DMS79 treated with DMSO at 0.1 percent for 48 hours (cell line): ENCODE results near the gene BLCAP.

ENCODE experiments used
- DNase-seq: peaks from one replicate; lab custom pipeline; 2025; lab: John Stamatoyannopoulos, UW

Gene BLCAP

DNA sequence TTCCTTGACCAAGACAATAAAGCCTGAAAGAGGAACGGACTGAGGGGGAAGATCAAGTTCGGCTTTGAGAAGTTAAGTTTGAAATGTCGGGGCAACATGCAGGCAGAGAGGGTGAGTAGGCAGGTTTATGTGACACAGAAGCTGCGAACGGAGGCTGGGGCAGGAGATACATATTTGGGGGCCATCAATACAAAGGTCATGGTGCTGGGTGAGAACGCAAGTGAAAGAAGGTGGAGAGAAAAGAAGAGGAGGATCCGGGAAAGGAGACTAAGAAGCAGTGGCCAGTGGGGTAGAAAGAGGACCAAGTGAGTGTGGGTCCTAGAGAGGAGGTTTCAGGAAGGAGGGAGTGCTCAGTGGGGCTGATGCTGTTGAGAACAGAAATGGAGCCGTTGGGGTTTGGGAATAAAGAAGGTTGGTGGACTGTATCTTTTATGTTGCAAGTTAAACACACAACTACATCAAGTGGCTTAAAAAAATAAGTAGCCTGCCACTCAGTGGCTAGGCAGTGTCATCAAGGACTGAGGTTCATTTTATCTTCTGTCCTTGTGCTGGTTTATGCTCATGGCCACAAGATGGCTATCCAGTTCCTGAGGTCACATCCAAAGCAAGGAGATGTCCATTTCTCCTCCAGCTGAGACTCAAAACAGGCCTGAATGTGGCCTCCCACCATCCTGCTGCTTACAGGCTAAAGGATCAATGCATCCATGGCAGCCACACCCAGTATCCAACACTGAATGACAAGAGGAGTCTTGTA is 1.7 kb upstream of the BLCAP start:
- no peak for DNase-seq

DNA sequence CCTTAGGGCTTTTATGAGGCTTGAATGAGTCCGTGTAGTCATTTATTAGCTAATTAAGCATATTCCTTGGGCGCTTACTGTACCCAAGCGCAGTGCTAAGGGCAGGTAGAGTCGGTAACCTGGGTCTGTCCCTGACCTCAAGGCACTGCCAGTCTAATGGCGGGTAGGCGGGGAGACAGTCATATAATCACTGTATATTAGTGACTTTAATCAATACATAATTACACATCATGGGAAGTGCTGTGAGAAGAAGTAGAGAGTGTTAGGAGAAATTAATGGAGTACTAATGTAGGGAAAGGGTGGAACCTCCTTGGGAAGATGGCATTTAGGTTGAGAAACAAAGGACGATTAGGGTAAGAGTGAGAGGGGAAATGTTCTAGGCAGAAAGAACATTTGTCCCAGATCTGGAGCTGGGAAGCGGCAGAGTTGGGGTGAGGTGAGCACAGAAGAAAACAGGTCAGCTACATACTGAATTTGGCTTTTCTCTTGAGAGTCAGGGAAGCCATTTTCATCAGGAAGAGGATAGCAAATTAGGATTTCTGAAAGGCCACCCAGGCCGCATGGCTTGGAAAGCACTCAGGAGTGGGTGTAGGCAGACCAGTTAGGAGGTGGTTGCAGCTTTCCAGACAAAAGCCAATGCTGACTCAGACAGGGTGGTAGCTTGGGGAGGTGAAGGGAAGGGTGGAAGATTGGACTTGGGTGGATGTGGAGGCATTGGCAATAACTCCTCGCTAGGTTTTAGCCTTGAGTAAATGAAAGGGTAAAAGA is 954 bp upstream of the BLCAP start:
- no peak for DNase-seq

DNA sequence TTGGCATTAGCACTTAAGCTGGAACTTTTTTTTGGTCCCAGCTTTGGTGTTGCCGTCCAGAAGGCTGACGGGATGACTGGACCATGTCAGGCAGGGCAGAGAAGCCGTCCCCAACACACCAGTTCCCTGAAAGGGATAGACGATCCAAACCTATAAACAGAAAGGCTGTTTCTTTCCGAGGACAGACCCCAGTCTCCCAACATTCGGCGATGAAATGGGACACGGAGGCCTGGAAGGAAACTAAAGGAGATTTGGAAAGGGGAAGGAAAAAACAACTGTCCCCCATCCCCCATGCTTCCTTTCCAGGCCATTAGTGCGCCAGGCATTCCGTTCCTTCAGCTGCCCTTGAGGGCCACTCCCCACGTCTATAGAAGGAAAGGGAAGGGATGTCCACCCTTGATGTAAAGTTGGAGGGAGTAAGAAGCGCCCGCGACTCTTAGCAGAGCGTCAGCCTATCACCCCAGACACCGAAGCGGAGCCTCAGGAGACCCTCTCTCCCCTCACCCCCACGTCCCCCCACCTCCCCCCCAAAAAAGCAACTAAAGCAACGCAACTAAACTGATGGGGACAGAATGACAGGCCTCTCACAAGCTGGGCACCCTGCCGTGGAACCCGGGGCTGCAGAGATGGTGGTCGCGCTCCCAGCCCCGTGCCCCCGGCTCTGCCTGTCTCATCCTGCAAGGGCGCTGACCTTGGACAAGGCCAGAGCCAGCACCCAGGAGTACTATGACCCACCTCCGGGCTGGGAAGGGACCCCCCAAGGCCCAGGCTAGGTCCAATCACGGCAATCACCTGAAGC is 638 bp downstream of the BLCAP start:
- no peak for DNase-seq

DNA sequence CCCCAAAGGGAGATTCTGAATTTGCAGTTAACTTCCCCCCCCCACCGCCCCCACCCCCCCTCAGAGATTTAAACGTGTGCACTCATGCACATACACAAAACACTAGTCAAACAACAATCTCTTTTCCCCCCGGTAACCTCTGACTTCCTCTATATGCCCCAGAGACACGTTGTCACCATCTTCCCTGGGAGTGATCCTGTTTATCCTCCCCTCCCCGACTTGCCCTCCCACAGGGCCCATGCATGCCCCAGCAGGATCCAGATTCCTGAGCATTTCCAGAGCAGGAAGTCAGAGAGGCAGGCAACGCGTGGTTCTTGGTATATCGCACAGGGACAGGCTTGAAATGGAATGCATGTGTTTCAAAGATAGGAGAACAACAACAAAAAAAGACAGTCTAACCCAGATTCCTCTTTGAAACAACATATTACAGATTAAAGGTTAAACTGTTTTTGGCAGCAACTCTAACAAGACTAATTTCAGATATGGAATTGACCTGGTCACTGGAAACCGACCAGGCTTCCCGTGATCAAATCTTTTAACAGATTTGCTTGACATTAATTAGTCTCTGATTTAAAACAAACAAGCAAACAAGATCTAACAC is 1.3 kb downstream of the BLCAP start:
- DNase-seq = no peak

DNA sequence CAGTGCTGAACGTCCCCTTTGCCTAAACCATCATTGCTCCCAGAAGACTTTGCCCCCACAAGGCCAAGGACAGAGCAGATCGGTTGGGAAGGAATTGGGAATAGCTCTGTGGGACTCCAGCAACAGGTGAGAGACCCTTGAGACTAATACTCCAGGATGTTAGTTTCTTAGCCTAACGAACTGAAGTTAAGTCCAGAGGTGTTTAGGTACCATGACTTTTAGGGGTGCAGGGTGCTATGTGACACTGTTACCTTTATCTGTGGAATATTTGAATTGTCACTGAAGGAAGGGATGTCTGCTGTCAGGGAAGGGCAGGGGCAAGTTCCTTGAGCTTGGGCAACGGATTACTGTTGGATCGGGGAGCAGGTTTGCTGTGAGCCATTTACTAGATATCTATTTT is 1.9 kb downstream of the BLCAP start:
- DNase-seq = no peak

DNA sequence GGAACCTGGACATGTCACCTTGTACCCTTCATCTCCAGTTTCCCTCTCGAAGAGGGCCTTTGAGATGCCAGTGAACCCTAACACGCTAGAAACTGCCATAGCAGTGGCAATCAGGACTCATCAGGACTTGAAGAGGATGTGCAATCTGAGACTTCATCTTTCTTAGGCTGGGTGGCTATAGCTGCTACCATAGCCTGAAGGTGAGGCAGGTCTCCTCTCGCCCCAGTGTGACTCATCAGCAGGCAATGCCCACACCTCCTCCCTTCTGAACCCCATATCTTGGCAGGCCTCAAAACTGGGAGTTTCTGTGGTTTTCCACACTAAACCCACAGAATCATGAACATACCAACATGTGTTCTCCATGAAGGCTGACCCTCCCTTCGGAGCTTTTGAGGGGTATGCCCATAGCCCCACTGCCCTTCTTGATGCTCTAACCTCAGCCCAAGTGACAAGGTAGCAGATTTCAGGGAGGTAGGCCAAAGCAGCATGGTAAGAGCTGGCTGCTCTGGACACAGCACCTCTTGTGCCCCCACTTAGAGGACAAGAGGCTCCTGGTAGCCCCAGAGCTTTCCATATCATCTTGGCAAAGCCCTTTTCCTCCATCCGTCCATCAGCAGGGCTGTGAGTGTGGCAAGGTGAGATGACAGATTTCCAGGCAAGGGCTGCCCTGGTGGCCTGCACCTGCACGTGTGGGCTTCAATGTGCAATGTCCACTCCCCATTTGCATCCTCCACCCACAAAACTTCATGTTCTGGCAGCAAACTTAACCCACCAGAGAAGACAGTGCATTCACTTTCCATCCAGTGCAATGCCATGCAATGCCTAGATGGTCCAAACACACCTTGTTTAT is 2.6 kb downstream of the BLCAP start:
- DNase-seq = peak; percentile 38

DNA sequence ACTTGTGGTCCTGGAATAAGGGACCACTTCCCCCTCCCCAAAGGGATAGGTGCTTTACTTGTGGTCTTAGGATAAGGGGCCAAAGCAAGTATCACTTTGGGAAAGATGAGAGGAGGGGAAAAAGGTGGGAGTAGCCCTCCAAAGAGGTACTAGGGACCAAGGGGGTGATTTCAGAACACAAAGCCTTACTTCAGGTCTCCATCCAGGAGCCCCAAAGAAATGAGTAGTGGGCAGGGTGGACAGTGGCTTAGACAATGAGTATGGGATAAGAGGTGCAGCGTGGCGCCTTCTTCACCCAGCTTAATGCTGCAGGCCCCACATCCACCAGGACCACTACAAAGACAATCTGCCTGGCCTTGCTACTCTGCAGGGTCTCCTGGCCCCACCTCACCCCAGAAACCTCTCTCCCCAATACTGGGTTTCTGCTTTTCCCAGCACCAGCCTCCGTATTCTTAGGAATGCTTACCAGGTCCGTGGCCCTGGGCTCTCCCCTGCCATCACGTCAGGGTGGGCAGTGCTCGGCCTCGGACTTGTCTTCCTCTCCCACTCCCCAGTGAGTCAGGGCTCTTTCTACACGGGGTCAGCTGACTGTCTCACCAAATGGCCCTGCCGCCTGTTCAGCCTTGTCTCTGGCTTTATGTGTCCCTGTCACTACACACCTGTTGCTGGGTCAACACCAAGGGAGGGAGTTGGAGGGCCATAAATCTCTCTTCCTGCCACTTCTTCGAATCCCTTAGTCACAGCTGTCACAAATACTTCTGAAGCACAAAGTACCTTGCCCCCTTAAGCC is 3.6 kb downstream of the BLCAP start:
- DNase-seq = peak; percentile 29

DNA sequence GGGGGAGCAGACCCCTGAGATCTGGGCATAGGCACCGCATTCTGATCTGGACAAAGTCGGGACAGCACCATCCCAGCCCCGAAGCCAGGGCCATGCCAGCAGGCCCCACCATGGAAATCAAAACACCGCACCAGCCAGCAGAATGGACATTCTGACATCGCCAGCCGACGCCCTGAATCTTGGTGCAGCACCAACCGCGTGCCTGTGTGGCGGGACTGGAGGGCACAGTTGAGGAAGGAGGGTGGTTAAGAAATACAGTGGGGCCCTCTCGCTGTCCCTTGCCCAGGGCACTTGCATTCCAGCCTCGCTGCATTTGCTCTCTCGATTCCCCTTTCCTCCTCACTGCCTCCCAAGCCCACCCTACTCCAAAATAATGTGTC is 4.7 kb downstream of the BLCAP start:
- DNase-seq = no peak

DNA sequence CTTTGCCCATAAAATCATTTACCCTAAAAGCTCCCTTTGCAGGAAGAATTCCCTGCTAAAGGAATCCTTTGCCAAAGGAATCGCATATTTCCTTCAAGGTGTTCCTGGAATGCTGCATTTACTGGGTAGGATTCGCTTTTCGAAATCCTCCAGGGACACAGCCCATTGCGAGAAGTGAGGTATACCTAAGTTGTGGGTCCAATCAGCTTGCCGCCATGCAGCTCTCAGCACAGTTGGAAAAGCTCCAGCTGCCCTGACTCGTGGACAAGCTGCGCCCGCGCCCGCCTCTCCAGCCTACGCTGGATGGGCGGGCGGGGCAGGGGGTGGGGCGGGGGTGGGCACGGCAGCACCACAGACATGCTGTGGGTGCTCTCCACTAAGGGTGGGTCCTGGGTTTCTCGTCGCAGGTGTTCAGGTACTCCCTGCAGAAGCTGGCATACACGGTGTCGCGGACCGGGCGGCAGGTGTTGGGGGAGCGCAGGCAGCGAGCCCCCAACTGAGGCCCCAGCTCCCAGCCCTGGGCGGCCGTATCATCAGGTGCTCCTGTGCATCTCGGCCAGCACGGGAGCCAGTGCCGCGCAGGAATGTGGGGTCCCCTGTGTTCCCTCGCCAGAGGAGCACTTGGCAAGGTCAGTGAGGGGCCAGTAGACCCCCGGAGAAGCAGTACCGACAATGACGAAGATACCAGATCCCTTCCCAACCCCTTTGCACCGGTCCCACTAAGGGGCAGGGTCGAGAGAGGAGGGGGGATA is 5.2 kb downstream of the BLCAP start:
- DNase-seq = no peak

DNA sequence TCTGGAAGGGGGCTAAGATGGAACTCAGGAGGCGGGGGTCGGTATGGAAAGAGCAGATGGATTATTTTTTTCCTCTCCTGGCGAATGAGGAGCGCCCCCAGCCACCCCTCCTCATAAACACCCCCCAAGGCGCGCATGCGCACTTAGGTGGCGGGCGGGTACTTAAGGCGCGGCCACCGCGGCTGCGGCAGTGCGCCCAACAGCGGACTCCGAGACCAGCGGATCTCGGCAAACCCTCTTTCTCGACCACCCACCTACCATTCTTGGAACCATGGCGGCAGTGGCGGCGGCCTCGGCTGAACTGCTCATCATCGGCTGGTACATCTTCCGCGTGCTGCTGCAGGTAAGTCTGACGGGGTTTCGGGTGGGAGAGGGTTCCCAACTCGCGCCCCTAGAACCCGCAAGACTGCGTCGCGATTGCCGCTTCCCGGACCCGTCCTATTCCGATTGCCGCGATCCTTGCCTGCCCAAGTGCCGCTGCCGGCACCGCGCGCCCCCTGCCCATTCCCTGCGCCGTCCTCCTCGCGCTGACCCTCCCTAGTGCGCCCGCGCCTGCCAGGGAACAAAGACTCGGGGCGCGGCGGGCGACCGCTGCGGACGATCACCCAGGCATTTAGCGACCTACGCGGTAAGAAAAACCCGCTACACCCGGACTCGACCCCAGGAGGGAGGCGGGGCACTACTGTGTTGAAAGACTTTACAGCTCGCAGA is 6.5 kb downstream of the BLCAP start, which contains the start of gene NNAT:
Gene NNAT (plus strand): TSS at position 190 of the 711 bp plus-strand sequence. CDS start 82 bp downstream, at position 272.
- DNase-seq = no peak

DNA sequence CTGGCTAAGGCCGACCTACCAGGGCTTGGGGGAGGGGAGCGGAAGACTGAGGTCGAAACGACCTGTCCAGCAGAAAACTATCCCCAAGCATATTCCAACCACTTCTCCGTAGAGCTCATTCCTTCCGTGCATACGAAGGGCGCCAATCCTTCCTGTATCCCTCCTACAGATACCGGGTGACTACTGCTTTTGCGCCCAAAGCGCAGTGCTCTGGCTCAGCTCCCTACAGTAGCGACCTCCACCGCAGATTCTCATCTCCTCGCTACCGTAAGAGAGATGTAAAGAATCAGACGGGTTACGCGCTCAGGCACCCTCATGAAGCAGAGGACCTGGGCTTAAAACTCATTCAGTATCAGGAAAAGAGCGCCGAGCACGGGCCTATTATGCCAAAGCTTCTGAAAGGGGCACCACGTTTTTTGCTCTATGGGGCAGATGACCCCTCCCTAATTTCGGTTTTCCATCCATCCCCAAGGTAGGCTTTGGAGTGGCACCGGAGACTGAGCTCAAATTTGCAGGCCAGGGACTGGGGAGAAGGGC is 7.2 kb downstream of the BLCAP start:
- no peak for DNase-seq

DNA sequence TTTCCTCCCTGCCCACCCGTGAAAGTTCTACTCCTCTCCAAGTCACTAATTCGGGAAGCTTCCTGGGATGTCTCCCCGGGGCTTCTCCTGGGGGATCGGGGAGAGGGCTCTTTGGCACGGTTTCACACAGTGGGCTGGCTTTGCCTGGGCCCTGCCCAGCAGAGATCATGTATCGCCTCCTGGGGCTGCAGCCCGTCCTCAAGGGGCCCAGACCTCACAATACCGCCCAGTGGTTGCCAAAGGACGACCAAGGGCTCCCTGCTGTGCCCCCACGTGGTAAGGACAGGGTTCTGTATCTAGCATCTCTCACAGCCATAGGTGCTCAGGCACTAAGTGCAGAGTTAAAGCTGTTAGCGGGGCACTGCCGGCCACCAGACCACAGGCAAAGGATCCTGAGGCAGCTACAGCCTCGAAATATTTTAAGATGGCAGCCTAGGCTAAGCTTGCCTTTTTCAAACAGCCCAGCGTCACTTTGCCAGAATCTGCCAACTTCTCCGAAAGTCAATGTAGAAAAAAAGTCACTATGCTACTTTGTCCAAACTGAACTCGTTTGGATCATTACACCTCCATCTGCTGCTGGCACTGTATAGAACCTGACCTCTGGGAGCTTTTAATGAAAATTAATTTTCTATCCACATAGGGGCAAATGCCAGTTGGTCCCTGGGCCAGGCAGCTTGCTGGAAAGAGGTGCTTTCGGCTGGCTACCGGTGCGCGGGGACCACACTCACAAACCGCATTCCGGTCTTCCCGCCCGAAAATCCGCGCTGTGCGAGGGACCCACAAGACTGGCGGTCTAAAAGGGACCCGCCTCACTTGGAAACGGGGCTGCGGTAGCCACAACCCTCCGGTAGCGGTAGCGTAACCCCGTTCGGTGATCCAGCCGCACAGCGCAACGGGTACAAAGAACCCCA is 7.9 kb downstream of the BLCAP start:
- DNase-seq = peak; percentile 42

DNA sequence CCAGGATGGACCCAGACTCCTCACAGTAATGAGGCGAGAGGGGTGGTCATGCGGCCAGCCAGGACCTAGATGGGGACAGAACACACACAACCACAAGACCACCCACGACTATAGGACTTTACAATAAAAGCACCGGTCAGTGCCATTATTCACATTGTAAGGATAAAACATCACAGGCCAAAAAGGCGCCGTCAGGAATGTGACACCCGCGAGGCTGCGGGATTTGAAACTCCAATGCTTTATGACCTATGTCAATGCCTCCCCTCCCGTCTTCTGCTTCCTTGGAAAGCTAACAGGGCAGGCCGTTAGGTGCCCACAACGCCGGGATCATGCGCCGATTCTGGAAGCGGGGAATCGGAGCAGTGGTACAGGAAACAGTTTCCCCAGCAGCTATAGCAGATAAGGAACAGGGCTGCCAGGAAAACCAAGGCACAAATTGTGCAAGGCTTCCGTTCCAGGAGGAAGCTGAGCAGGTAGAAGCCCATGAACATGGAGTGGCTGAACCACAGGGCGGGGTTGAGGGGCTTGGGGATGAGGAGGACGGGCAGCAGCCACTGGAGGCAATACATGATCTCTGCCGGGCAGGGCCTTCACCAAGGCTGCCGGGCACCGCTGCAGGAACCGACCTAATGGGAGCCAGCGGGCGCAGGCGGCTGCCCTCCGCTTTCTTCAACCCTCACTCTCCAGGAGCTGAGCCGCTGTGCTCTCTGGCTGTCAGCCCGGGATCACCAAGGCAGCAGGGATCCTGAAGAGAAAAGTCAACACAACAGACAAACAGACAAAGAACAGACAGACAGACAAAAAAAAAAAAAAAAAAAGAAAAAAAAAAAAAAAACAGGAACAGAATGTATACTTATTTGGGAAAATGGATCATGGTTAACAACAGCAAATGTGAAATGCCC is 8.8 kb downstream of the BLCAP start:
- no peak for DNase-seq

DNA sequence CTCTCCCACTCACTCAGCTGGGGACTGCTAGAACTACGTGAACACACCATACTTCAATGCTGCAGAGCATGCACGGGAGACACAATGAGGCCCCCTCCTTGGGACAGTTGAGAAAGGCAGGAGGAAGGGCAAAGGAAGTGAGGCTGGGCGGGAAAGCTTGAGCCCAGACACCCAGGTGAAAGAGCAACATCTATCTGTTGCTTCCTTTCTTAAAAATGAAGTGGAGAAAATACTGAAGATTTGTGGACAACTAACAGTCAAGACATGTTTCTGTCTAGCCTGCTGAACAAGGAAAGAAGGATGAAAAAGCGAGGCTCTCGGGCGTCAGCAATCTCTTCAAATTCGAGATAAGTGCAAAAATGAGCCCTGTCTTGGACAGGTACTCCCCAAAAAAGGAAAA is 9.6 kb downstream of the BLCAP start:
- DNase-seq = no peak

DNA sequence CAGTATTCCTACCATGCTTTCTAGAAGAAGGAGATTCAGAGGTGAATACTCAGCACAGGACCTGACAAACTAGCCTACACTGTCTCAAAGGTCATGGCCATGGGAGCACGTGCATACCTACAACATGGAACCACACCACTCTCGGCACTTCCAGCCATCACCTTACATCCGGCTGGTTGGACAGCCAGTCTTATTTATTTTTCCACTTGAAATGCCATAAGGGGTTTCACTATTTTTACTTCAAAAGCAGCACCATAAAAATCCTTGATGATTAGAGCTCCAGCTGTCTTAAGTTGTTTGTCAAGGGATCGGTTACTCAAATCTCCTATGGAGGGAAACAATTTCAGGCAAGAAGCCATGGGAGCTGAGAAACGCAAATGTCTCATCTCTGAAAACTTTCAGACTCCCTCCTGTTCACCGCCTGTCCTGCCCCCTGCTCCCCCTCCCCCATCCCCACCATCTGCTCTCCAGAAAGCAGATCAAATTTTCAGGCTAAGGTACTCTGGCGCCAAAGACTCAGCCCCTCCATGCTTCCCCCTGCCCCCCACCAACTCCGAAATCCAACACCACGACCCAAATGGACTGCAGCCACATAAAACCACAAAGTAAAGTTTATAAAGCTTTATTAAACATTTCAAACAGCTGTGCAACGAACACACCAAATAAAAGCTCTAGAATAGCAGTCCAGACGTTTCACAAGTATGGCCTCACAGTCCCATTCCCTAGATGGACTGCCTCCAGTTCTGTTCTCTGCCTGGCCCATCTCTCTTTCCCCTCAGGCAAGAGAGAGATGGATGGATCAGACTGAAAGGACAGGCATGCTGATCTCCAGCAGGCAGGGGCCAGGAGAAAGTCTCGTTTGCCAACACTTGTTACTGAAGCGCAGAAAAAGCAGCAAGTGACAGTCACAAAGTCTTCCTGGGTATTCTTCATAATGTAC is 10.6 kb downstream of the BLCAP start:
- DNase-seq = peak; percentile 96

DNA sequence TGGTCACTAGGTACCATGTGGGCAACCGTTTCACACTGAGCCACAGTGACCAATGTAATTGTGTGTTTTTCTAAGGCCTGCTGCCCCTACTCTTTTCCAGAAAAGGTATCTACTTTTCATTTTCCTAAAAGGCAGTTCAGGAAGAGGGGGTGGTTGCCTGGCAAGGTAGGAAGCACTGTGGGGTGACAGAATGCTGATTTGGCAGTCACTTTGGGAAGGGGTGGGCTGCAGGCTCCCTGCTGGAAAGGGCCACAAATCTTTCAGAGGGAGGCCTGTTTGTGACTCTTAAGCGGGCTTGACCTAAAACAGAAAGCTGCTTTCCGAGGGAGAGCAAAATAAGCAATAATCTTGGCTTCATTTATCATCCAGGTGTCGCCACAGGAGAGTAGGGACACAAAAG is 11.8 kb downstream of the BLCAP start:
- no peak for DNase-seq
